IMR-90 (cell line): ENCODE results near the gene USP25.

Source experiments
- CEBPB ChIP-seq: IDR thresholded peaks from 2 replicates; pipeline ENCODE4 v1.6.1; 2012; ENCODE audit warnings: low read depth, low read length, improper control_type of control experiment
- CTCF ChIP-seq: conservative IDR thresholded peaks from 2 replicates; pipeline ENCODE4 v1.5.1; 2012; ENCODE audit warnings: mild to moderate bottlenecking, low read depth, low read length, improper control_type of control experiment
- MAFK ChIP-seq: IDR thresholded peaks from 2 replicates; pipeline ENCODE4 v1.6.1; 2012; ENCODE audit warnings: low read depth, low read length, improper control_type of control experiment
- MXI1 ChIP-seq: IDR thresholded peaks from 2 replicates; pipeline ENCODE4 v1.6.1; 2012; ENCODE audit warnings: low read depth, mild to moderate bottlenecking, low read length, moderate library complexity, borderline replicate concordance
- POLR2A ChIP-seq: IDR thresholded peaks from 2 replicates; pipeline ENCODE4 v1.6.1; 2012; ENCODE audit warnings: mild to moderate bottlenecking, low read depth, low read length
- RAD21 ChIP-seq: IDR thresholded peaks from 2 replicates; pipeline ENCODE4 v1.6.1; 2012; ENCODE audit warnings: low read length, improper control_type of control experiment
- RFX5 ChIP-seq: IDR thresholded peaks from 2 replicates; pipeline ENCODE4 v1.8.0; 2012; ENCODE audit warnings: low read depth, mild to moderate bottlenecking, low read length, moderate library complexity
- SMC3 ChIP-seq: fragments of 150-350 bp; IDR thresholded peaks from 2 replicates; pipeline ENCODE4 v1.6.1; 2016; ENCODE audit warnings: low read depth, mild to moderate bottlenecking, antibody characterized with exemption, low read length, moderate library complexity
- USF2 ChIP-seq: fragments of 150-350 bp; IDR thresholded peaks from 2 replicates; pipeline ENCODE4 v1.6.1; 2017; ENCODE audit warnings: mild to moderate bottlenecking, antibody characterized with exemption, low read length, low read depth

- TF ChIP-seq CTCF (no peak), MXI1 (no peak), MAFK (peak; percentile 51), SMC3 (no peak), POLR2A (no peak), CEBPB (no peak), RFX5 (no peak), RAD21 (no peak), USF2 (no peak)
These were observed 114.0 kb downstream of the USP25 start for GRCh38 chr21:15843766-15844165.
